ENCODE results near the gene CAB39.

- TF ChIP-seq EP300 (IDR thresholded peaks at IDR 0.05) (no peak), CTCF (IDR thresholded peaks at IDR 0.05) (no peak)
Observed at GRCh38 chr2:230738391-230738811, 25.8 kb downstream of the CAB39 start.
